Endothelial cell (in vitro differentiated cells): ENCODE measurements around the gene KRT82. TPM values are rescaled to one million over a fixed set of nuclear protein-coding genes. Genes with fewer than 3 reads are reported as not detected.

ENCODE experiments used
- DNase-seq: peaks from one replicate; pipeline ENCODE4 v3.0.0; 2021; ENCODE audit warnings: low spot score
- H3K27ac Mint-ChIP-seq: one replicate; pipeline ENCODE4 v1.8.0; 2021; ENCODE audit warnings: mixed read lengths, inconsistent platforms; ENCODE audit not compliant: unreplicated experiment
- H3K27me3 Mint-ChIP-seq: one replicate; pipeline ENCODE4 v1.8.0; 2021; ENCODE audit warnings: mild to moderate bottlenecking, moderate library complexity, mixed read lengths, inconsistent platforms; ENCODE audit not compliant: unreplicated experiment
- H3K36me3 Mint-ChIP-seq: one replicate; pipeline ENCODE4 v1.8.0; 2021; ENCODE audit warnings: mild to moderate bottlenecking, low read depth, mixed read lengths, inconsistent platforms; ENCODE audit not compliant: unreplicated experiment
- H3K4me1 Mint-ChIP-seq: one replicate; pipeline ENCODE4 v1.8.0; 2021; ENCODE audit warnings: mild to moderate bottlenecking, mixed read lengths, inconsistent platforms; ENCODE audit not compliant: unreplicated experiment
- H3K4me3 Mint-ChIP-seq: one replicate; pipeline ENCODE4 v1.8.0; 2021; ENCODE audit warnings: mild to moderate bottlenecking, mixed read lengths, inconsistent platforms; ENCODE audit not compliant: unreplicated experiment
- H3K9me3 Mint-ChIP-seq: one replicate; pipeline ENCODE4 v1.8.0; 2021; ENCODE audit warnings: mixed read lengths, inconsistent platforms; ENCODE audit not compliant: unreplicated experiment
- total RNA-seq: library from RNA; stranded (reverse); fragmentation: NEBNext Ultra II Directional; extraction: Animal tissue kit (Norgen Biotek cat#: 25700); gene quantifications from one replicate; pipeline ENCODE4 v1.2.1, GENCODE V29; 2021; ENCODE audit not compliant: unreplicated experiment
- TF ChIP-seq, protein P1 (sequence below): fragments of 200-600 bp; sonication (generic); IDR thresholded peaks from one replicate; pipeline ENCODE4 v1.5.0; 2021; ENCODE audit warnings: antibody characterized with exemption; ENCODE audit not compliant: unreplicated experiment

The KRT82 gene
- total RNA-seq, 1 donor from 2014 or later: not detected

GRCh38 chr12:52402873-52403540 lies 3.1 kb downstream of the KRT82 start:
- Mint-ChIP-seq H3K4me3 (no peak overlapping the region), H3K9me3 (no peaks in the 10 kb centered on the region), H3K36me3 (no peaks in the 10 kb centered on the region), H3K4me1 (peaks cover 8% of the 10 kb centered on the region), H3K27me3 (peaks cover 5% of the 10 kb centered on the region), H3K27ac (no peak overlapping the region)
- TF ChIP-seq, protein P1, sequence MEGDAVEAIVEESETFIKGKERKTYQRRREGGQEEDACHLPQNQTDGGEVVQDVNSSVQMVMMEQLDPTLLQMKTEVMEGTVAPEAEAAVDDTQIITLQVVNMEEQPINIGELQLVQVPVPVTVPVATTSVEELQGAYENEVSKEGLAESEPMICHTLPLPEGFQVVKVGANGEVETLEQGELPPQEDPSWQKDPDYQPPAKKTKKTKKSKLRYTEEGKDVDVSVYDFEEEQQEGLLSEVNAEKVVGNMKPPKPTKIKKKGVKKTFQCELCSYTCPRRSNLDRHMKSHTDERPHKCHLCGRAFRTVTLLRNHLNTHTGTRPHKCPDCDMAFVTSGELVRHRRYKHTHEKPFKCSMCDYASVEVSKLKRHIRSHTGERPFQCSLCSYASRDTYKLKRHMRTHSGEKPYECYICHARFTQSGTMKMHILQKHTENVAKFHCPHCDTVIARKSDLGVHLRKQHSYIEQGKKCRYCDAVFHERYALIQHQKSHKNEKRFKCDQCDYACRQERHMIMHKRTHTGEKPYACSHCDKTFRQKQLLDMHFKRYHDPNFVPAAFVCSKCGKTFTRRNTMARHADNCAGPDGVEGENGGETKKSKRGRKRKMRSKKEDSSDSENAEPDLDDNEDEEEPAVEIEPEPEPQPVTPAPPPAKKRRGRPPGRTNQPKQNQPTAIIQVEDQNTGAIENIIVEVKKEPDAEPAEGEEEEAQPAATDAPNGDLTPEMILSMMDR: no peak
- no peak for DNase-seq

- Mint-ChIP-seq H3K9me3 (no peaks in the 10 kb centered on the region), H3K4me3 (no peak overlapping the region), H3K27me3 (peaks cover 5% of the 10 kb centered on the region), H3K27ac (no peak overlapping the region), H3K4me1 (peaks cover 8% of the 10 kb centered on the region), H3K36me3 (no peaks in the 10 kb centered on the region)
- DNase-seq: no peak
- TF ChIP-seq, protein P1: no peak
Measured at GRCh38 chr12:52402377-52402776, 3.8 kb downstream of the KRT82 start.

DNA sequence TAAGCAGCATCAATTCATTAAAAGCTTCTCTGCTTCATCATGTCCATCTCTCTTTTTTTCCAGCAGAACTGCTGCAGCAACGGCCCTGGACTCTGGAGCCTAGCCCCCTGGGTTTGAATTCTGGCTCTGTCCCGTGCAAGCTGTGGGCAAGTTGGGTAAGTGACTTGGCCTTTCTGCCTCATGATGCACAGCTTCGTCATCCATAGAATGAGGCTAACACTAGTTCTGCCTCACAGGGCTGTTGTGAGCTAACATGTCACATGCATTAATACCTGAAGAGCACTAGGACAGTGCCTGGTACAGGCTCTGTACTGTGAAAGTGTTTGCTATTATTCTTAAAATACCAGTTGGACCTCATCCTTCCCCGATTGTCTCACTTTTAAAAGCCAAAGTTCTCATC lies 4.2 kb downstream of the KRT82 start:
- TF ChIP-seq, protein P1: no peak
- H3K9me3 Mint-ChIP-seq: no peaks in the 10 kb centered on the region
- DNase-seq: no peak
- peaks cover 8% of the 10 kb centered on the region for H3K4me1 Mint-ChIP-seq
- peaks cover 5% of the 10 kb centered on the region for H3K27me3 Mint-ChIP-seq
- H3K4me3 Mint-ChIP-seq: no peak overlapping the region
- H3K27ac Mint-ChIP-seq: no peak overlapping the region
- H3K36me3 Mint-ChIP-seq: no peaks in the 10 kb centered on the region

- H3K27ac Mint-ChIP-seq: no peak overlapping the region
Measured at GRCh38 chr12:52401526-52401925, 4.6 kb downstream of the KRT82 start.

GRCh38 chr12:52400906-52401305 lies 5.2 kb downstream of the KRT82 start:
- Mint-ChIP-seq H3K4me3 (no peak overlapping the region), H3K27me3 (peaks cover 5% of the 10 kb centered on the region), H3K27ac (no peak overlapping the region), H3K36me3 (no peaks in the 10 kb centered on the region), H3K4me1 (peaks cover 8% of the 10 kb centered on the region), H3K9me3 (no peaks in the 10 kb centered on the region)
- DNase-seq: no peak
- TF ChIP-seq, protein P1: no peak

More at GRCh38 chr12:52401526-52401925, 4.6 kb downstream of the KRT82 start:
- H3K27me3 Mint-ChIP-seq: peaks cover 5% of the 10 kb centered on the region
- DNase-seq: no peak
- TF ChIP-seq, protein P1: no peak
- peaks cover 8% of the 10 kb centered on the region for H3K4me1 Mint-ChIP-seq
- H3K9me3 Mint-ChIP-seq: no peaks in the 10 kb centered on the region
- H3K4me3 Mint-ChIP-seq: no peak overlapping the region
- no peaks in the 10 kb centered on the region for H3K36me3 Mint-ChIP-seq
